Measurements from ENCODE around the gene MIER2. TPM values are rescaled to one million over a fixed set of nuclear protein-coding genes. Genes with fewer than 3 reads are reported as not detected.

Gene MIER2
- total and polyA plus RNA-seq, 4 donors = 9.4 to 49.0 (median 28.4) TPM

DNA sequence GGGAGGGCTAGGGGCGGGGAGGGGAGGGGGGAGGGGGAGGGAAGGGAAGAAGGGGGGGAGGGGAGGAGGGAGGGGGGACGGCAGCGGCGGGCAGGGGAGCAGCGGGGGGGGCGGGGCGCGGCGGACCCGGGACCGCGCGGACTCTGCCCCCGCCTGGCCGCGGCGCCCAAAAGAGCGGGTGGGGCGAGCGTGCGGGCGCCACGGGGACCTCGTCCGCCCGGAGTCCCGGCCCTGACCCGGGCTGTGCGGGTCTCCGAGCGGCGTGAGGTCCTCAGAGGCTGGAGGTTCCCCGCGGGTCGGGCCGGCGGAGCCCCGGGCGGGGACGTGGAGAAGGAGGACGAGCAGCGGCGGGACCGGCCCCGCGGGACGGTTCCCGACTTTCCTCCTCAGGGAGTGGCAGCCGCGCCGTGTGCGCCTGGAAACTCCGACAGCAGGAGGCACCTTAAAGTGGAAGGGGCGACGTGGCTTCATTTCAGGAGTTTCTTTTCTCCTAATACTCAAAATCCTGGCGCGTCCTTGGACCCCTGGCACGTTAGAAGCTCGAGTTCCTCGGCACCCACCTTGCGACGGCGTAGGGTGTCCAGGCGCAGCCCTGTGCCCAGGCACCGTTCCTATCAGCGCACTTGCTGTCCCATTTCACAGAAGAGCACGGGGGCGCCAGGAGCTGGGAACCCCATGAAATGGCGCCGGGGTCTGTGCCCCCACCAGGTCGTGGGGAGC lies 52.9 kb downstream of the MIER2 start:
- no peak overlapping the region for H3K4me3 ChIP-seq (ENCODE audit: low read depth, low read length)
- H3K4me1 ChIP-seq (ENCODE audit: control insufficient read depth, insufficient read depth, low read length) = peaks cover 19% of the 10 kb centered on the region
- peaks cover 52% of the 10 kb centered on the region for H3K27me3 ChIP-seq (ENCODE audit: control insufficient read depth, insufficient read depth, low read length)
- H3K27ac ChIP-seq (ENCODE audit: low read depth, low read length) = no peak overlapping the region
- WGBS (ENCODE audit: insufficient coverage) = 32% methylated on average over 61 of the region's 71 CpGs
- no peaks in the 10 kb centered on the region for H3K36me3 ChIP-seq (ENCODE audit: control insufficient read depth, insufficient read depth, low read length)
- no peak for DNase-seq (ENCODE audit: low read depth in 4 of 6, low spot score in 6 of 6)
- no peaks in the 10 kb centered on the region for H3K9me3 ChIP-seq (ENCODE audit: control insufficient read depth, insufficient read depth, low read length)

DNA sequence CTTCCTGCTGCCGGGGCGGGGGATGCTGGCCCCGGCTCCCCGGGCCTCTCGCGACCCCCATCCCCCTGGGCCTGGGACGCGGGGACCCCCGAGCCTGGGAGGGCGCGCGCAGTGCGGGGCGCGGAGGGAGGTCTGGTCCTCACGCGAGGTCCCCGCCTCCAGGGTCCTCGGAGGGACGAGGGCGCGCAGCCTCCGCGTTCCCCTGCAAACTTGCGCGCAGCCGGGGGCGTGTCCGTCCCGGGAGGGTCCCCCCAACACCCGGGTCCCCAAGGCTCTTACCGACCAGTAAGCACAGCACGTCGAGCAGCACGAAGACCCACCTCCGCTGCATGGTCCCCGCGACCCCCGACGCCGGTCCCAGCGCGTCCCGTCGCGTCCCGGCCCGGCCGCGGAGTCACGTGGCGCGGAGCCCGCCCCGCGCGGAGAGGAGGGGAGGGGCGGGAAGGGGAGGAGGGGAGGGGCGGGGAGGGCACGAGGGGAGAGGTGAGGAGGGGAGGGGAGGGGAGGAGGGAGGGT lies 53.5 kb downstream of the MIER2 start, which contains the start of gene PLPP2:
Gene PLPP2, minus strand, starts transcription at position 398 of the 516 bp plus-strand sequence. Its CDS starts 67 bp downstream, at position 331.
- no peaks in the 10 kb centered on the region for H3K36me3 ChIP-seq (ENCODE audit: control insufficient read depth, insufficient read depth, low read length)
- peaks cover 19% of the 10 kb centered on the region for H3K4me1 ChIP-seq (ENCODE audit: control insufficient read depth, insufficient read depth, low read length)
- no peak within 1 kb of the TSS for H3K4me3 ChIP-seq (ENCODE audit: low read depth, low read length)
- DNase-seq (ENCODE audit: low read depth in 4 of 6, low spot score in 6 of 6) = no peak
- peaks cover 52% of the 10 kb centered on the region for H3K27me3 ChIP-seq (ENCODE audit: control insufficient read depth, insufficient read depth, low read length)
- no peaks in the 10 kb centered on the region for H3K9me3 ChIP-seq (ENCODE audit: control insufficient read depth, insufficient read depth, low read length)
- H3K27ac ChIP-seq (ENCODE audit: low read depth, low read length) = no peak within 1 kb of the TSS
- under 1% methylated on average over 35 of the region's 60 CpGs for WGBS (ENCODE audit: insufficient coverage)

GRCh38 chr19:290372-291005 lies 54.1 kb downstream of the MIER2 start:
- H3K4me3 ChIP-seq (ENCODE audit: low read depth, low read length) = no peak overlapping the region
- no peak for DNase-seq (ENCODE audit: low read depth in 4 of 6, low spot score in 6 of 6)
- 1% methylated on average over 51 of the region's 51 CpGs for WGBS (ENCODE audit: insufficient coverage)
- no peak overlapping the region for H3K27ac ChIP-seq (ENCODE audit: low read depth, low read length)
- peaks cover 19% of the 10 kb centered on the region for H3K4me1 ChIP-seq (ENCODE audit: control insufficient read depth, insufficient read depth, low read length)
- peaks cover 50% of the 10 kb centered on the region for H3K27me3 ChIP-seq (ENCODE audit: control insufficient read depth, insufficient read depth, low read length)
- no peaks in the 10 kb centered on the region for H3K9me3 ChIP-seq (ENCODE audit: control insufficient read depth, insufficient read depth, low read length)
- H3K36me3 ChIP-seq (ENCODE audit: control insufficient read depth, insufficient read depth, low read length) = no peaks in the 10 kb centered on the region

GRCh38 chr19:289651-290371 lies 54.8 kb downstream of the MIER2 start:
- no peaks in the 10 kb centered on the region for H3K9me3 ChIP-seq (ENCODE audit: control insufficient read depth, insufficient read depth, low read length)
- no peak overlapping the region for H3K4me3 ChIP-seq (ENCODE audit: low read depth, low read length)
- H3K4me1 ChIP-seq (ENCODE audit: control insufficient read depth, insufficient read depth, low read length) = peaks cover 17% of the 10 kb centered on the region
- no peaks in the 10 kb centered on the region for H3K36me3 ChIP-seq (ENCODE audit: control insufficient read depth, insufficient read depth, low read length)
- DNase-seq (ENCODE audit: low read depth in 4 of 6, low spot score in 6 of 6) = no peak
- peaks cover 44% of the 10 kb centered on the region for H3K27me3 ChIP-seq (ENCODE audit: control insufficient read depth, insufficient read depth, low read length)
- WGBS (ENCODE audit: insufficient coverage) = 36% methylated on average over 23 of the region's 26 CpGs
- no peak overlapping the region for H3K27ac ChIP-seq (ENCODE audit: low read depth, low read length)

DNA sequence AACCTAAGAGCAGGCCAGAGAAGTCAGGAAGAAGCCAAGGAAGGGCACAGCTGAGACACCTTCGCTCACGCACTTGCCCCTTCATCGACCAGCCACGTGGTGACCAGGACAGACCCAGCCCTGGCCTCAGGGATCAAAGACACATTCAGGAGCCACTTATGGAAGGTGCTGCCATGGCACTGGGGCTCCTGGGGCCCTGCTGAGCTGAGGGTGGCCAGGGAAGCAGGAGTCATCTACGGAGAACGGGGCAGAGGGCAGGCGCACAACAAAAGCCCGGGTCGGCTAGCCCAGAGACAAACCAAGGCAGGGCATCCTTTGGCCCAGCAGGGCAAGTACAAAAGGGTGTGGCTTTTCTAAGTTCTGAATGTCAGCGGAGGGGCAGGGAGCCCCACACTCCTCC lies 55.7 kb downstream of the MIER2 start:
- Histone ChIP-seq H3K27me3 (ENCODE audit: control insufficient read depth, insufficient read depth, low read length) (peaks cover 35% of the 10 kb centered on the region), H3K4me3 (ENCODE audit: low read depth, low read length) (no peak overlapping the region), H3K36me3 (ENCODE audit: control insufficient read depth, insufficient read depth, low read length) (no peaks in the 10 kb centered on the region), H3K27ac (ENCODE audit: low read depth, low read length) (no peak overlapping the region), H3K4me1 (ENCODE audit: control insufficient read depth, insufficient read depth, low read length) (peaks cover 11% of the 10 kb centered on the region), H3K9me3 (ENCODE audit: control insufficient read depth, insufficient read depth, low read length) (no peaks in the 10 kb centered on the region)
- WGBS (ENCODE audit: insufficient coverage) = 76% methylated on average over 10 of the region's 10 CpGs
- no peak for DNase-seq (ENCODE audit: low read depth in 4 of 6, low spot score in 6 of 6)

GRCh38 chr19:287381-287871 lies 57.2 kb downstream of the MIER2 start:
- no peak overlapping the region for H3K27ac ChIP-seq (ENCODE audit: low read depth, low read length)
- no peak for DNase-seq (ENCODE audit: low read depth in 4 of 6, low spot score in 6 of 6)
- H3K4me3 ChIP-seq (ENCODE audit: low read depth, low read length) = no peak overlapping the region
- no peaks in the 10 kb centered on the region for H3K36me3 ChIP-seq (ENCODE audit: control insufficient read depth, insufficient read depth, low read length)
- no peaks in the 10 kb centered on the region for H3K9me3 ChIP-seq (ENCODE audit: control insufficient read depth, insufficient read depth, low read length)
- peaks cover 11% of the 10 kb centered on the region for H3K4me1 ChIP-seq (ENCODE audit: control insufficient read depth, insufficient read depth, low read length)
- WGBS (ENCODE audit: insufficient coverage) = 89% methylated on average over 19 of the region's 19 CpGs
- H3K27me3 ChIP-seq (ENCODE audit: control insufficient read depth, insufficient read depth, low read length) = peaks cover 21% of the 10 kb centered on the region

DNA sequence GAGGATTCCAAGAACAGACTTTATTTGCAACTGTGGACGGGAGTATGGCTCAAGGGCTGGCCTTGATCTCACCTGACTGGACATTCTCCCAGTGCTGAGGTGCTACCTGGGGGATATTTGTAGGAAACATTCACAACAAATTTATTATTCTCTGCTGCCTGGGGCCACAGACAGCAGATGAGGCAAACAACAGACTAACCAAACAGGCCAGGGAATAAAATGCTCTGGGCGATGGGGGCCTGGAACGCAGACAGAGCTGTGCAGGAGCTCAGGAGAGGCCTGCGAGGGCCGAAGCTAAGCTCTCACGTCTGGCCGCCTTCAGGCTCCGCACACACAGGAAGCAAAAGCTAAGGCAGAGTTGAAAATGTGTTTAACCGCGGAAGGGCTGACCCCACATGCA lies 61.2 kb downstream of the MIER2 start:
- no peak overlapping the region for H3K4me3 ChIP-seq (ENCODE audit: low read depth, low read length)
- WGBS (ENCODE audit: insufficient coverage) = 75% methylated on average over 7 of the region's 10 CpGs

GRCh38 chr19:282501-282900 lies 62.1 kb downstream of the MIER2 start:
- H3K27ac ChIP-seq (ENCODE audit: low read depth, low read length) = no peak overlapping the region
- peaks cover 5% of the 10 kb centered on the region for H3K36me3 ChIP-seq (ENCODE audit: control insufficient read depth, insufficient read depth, low read length)
- peaks cover 9% of the 10 kb centered on the region for H3K4me1 ChIP-seq (ENCODE audit: control insufficient read depth, insufficient read depth, low read length)
- no peaks in the 10 kb centered on the region for H3K9me3 ChIP-seq (ENCODE audit: control insufficient read depth, insufficient read depth, low read length)
- DNase-seq (ENCODE audit: low read depth in 4 of 6, low spot score in 6 of 6) = no peak
- 72% methylated on average over 9 of the region's 13 CpGs for WGBS (ENCODE audit: insufficient coverage)
- H3K27me3 ChIP-seq (ENCODE audit: control insufficient read depth, insufficient read depth, low read length) = no peaks in the 10 kb centered on the region
- H3K4me3 ChIP-seq (ENCODE audit: low read depth, low read length) = no peak overlapping the region

More for the DNA sequence above, 61.2 kb downstream of the MIER2 start:
- H3K36me3 ChIP-seq (ENCODE audit: control insufficient read depth, insufficient read depth, low read length) = peaks cover 5% of the 10 kb centered on the region
- H3K4me1 ChIP-seq (ENCODE audit: control insufficient read depth, insufficient read depth, low read length) = peaks cover 5% of the 10 kb centered on the region
- DNase-seq (ENCODE audit: low read depth in 4 of 6, low spot score in 6 of 6) = no peak
- H3K27ac ChIP-seq (ENCODE audit: low read depth, low read length) = no peak overlapping the region
- no peaks in the 10 kb centered on the region for H3K27me3 ChIP-seq (ENCODE audit: control insufficient read depth, insufficient read depth, low read length)
- H3K9me3 ChIP-seq (ENCODE audit: control insufficient read depth, insufficient read depth, low read length) = no peaks in the 10 kb centered on the region

- Histone ChIP-seq H3K4me1 (ENCODE audit: control insufficient read depth, insufficient read depth, low read length) (peaks cover 9% of the 10 kb centered on the region), H3K4me3 (ENCODE audit: low read depth, low read length) (no peak overlapping the region), H3K36me3 (ENCODE audit: control insufficient read depth, insufficient read depth, low read length) (peaks cover 5% of the 10 kb centered on the region), H3K27me3 (ENCODE audit: control insufficient read depth, insufficient read depth, low read length) (no peaks in the 10 kb centered on the region), H3K27ac (ENCODE audit: low read depth, low read length) (no peak overlapping the region), H3K9me3 (ENCODE audit: control insufficient read depth, insufficient read depth, low read length) (no peaks in the 10 kb centered on the region)
- DNase-seq (ENCODE audit: low read depth in 4 of 6, low spot score in 6 of 6) = no peak
- WGBS (ENCODE audit: insufficient coverage) = 73% methylated on average over 9 of the region's 10 CpGs
Observed at GRCh38 chr19:281992-282391, 62.6 kb downstream of the MIER2 start.
